Transverse colon (tissue), 3 donors: ENCODE measurements around the gene HECA.

Source experiments
- POLR2A ChIP-seq: fragments of 450-650 bp; IDR thresholded peaks from one replicate; pipeline ENCODE4 v1.6.1; 2016; ENCODE audit warnings: antibody characterized with exemption, mild to moderate bottlenecking, moderate library complexity
- TF ChIP-seq, protein P1 (sequence below), 5 experiments: fragments of 200-600 bp in 3 of 5; fragments of 450-650 bp in 2 of 5; sonication (generic) in 3 of 5; IDR thresholded peaks; 1 replicate in 2 of 5; 2 replicates in 3 of 5; pipeline ENCODE4 v1.5.1; 2016 to 2017; ENCODE audit warnings: antibody characterized with exemption in 5 of 5, inconsistent platforms in 3 of 5, mild to moderate bottlenecking in 2 of 5, moderate library complexity in 1 of 5

DNA sequence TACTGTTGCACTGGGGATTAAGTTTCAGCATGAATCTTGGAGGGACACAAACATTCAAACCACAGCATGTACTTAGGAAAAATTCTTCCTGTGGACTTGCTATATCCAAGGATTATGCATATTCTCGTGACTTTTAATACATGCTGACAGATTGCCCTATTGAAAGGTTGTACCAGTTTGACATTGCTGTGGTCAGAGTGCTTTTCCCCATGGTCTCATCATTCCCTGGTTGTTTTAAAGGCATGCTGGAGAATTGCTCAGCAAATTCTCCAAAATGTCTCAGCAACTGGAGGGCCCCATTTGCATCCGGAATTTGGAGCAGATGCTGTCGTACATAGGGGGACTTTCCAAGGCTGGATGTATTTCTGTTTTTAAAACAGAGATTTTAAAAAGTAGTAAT lies 7.4 kb downstream of the HECA start:
- TF ChIP-seq, protein P1, sequence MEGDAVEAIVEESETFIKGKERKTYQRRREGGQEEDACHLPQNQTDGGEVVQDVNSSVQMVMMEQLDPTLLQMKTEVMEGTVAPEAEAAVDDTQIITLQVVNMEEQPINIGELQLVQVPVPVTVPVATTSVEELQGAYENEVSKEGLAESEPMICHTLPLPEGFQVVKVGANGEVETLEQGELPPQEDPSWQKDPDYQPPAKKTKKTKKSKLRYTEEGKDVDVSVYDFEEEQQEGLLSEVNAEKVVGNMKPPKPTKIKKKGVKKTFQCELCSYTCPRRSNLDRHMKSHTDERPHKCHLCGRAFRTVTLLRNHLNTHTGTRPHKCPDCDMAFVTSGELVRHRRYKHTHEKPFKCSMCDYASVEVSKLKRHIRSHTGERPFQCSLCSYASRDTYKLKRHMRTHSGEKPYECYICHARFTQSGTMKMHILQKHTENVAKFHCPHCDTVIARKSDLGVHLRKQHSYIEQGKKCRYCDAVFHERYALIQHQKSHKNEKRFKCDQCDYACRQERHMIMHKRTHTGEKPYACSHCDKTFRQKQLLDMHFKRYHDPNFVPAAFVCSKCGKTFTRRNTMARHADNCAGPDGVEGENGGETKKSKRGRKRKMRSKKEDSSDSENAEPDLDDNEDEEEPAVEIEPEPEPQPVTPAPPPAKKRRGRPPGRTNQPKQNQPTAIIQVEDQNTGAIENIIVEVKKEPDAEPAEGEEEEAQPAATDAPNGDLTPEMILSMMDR (IDR thresholded peaks at IDR 0.05), result no peak
- no peak for TF ChIP-seq POLR2A
